ENCODE data around the gene NUMB. TPM values are rescaled to one million over a fixed set of nuclear protein-coding genes. Genes with fewer than 3 reads are reported as not detected.
A peak's percentile ranks its signal among the peaks of the same experiment; 100 is the strongest.

Gene NUMB
- total RNA-seq, 4 donors from 2014 or later: 105 to 125 (median 117) TPM

DNA sequence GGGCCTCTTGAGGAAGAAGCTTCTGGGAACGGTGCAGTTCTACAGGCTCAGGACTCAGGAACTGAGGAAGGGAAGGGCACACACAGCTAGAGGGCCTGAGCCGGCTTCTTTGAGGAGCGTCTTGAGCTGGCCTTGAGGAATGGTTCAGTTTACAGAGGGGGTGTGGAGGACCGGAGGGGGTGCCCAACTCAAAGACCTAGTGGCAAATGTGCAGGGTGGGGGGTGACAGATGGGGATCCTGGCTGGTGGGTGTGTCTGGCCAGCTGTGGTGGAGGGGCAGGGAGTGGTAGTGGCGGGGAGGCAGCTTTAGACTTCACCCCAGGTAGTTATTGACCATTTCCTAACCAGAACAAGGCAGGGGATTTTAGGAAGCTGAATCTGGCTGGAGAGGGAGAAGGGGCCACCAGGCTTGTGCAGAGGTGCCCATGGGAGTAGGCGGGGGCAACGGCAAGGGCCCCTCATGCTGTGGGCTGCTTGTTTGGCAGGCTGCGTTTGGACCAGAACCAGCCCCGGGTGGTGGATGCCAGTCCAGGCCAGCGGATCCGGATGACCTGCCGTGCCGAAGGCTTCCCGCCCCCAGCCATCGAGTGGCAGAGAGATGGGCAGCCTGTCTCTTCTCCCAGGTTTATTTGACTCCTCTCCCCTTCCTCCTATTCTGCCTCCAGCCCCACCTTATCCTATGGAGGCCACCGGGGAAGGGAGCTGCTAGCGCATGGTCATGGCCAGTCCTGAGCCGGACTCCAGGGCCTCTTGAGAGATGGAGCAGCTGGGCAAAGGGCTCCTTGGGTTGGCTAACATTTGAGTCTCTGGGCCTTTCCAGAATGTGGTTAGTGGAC, 193.2 kb downstream of the NUMB start:
- no peaks in the 10 kb centered on the region for H3K36me3 ChIP-seq

DNA sequence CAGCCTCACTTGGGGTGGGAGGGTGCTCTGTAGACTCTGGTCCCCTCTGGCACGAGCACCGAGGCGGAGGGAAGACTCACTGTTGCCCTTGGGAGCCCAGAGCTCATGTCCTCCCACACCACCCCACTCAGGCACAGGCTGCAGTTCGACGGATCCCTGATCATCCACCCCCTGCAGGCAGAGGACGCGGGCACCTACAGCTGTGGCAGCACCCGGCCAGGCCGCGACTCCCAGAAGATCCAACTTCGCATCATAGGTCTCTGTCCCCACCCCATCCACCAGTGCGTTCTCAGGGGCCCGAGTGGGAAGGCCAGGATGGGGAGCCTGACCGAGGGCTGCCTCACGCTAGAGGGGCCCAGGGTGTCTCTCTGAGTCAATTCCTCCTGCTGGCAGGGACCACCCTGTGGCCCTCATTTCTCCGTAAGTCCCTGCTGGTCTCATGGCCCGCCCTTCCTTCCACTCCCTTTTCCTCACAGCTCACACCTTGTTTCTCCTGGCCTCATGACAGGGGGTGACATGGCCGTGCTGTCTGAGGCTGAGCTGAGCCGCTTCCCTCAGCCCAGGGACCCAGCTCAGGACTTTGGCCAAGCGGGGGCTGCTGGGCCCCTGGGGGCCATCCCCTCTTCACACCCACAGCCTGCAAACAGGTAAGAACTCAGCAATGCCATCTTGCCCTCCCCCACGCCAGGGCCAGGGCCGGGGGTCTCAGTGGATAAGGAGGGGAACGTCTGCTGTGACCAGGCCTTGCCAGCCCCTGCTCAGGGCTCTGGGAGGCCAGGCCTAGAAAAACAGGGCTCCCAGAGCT, 194.1 kb downstream of the NUMB start:
- H3K27me3 ChIP-seq: no peaks in the 10 kb centered on the region
- TF ChIP-seq, protein P1, sequence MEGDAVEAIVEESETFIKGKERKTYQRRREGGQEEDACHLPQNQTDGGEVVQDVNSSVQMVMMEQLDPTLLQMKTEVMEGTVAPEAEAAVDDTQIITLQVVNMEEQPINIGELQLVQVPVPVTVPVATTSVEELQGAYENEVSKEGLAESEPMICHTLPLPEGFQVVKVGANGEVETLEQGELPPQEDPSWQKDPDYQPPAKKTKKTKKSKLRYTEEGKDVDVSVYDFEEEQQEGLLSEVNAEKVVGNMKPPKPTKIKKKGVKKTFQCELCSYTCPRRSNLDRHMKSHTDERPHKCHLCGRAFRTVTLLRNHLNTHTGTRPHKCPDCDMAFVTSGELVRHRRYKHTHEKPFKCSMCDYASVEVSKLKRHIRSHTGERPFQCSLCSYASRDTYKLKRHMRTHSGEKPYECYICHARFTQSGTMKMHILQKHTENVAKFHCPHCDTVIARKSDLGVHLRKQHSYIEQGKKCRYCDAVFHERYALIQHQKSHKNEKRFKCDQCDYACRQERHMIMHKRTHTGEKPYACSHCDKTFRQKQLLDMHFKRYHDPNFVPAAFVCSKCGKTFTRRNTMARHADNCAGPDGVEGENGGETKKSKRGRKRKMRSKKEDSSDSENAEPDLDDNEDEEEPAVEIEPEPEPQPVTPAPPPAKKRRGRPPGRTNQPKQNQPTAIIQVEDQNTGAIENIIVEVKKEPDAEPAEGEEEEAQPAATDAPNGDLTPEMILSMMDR (IDR thresholded peaks at IDR 0.05): no peak
- no peak for TF ChIP-seq POLR2A (IDR thresholded peaks at IDR 0.05)
- no peaks in the 10 kb centered on the region for H3K36me3 ChIP-seq
- H3K27ac ChIP-seq: no peak overlapping the region
- peak in 1 of 3 donors; percentile 41 for DNase-seq
- H3K4me1 ChIP-seq: no peaks in the 10 kb centered on the region
- H3K9me3 ChIP-seq: no peaks in the 10 kb centered on the region
- H3K4me3 ChIP-seq: no peak overlapping the region

More for the DNA sequence above, 193.2 kb downstream of the NUMB start:
- Histone ChIP-seq H3K9me3 (no peaks in the 10 kb centered on the region), H3K4me1 (peaks cover 0 to 6% (median 0%) of the 10 kb centered on the region in 4 donors), H3K27me3 (no peaks in the 10 kb centered on the region), H3K27ac (no peak overlapping the region), H3K4me3 (no peak overlapping the region)
- DNase-seq: no peak
- no peak for TF ChIP-seq POLR2A (IDR thresholded peaks at IDR 0.05)
- TF ChIP-seq, protein P1 (IDR thresholded peaks at IDR 0.05): no peak

DNA sequence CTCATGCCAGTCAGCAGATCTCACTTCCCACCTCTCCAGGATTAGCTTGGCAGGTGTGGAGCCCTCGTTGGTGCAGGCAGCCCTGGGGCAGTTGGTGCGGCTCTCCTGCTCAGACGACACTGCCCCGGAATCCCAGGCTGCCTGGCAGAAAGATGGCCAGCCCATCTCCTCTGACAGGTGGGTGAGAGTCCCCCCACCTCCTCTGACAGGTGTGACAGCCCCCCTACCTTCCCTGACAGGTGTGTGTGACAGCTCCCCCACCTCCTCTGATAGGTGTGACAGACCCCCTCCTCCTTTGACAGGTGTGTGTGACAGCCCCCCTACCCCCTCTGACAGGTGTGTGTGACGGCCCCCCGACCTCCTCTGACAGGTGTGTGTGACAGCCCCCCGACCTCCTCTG, 194.7 kb downstream of the NUMB start:
- Histone ChIP-seq H3K9me3 (no peaks in the 10 kb centered on the region), H3K27me3 (no peaks in the 10 kb centered on the region), H3K27ac (no peak overlapping the region), H3K4me3 (no peak overlapping the region), H3K4me1 (no peaks in the 10 kb centered on the region), H3K36me3 (no peaks in the 10 kb centered on the region)
- TF ChIP-seq, protein P1 (IDR thresholded peaks at IDR 0.05): no peak
- TF ChIP-seq POLR2A (IDR thresholded peaks at IDR 0.05): no peak
- no peak for DNase-seq

DNA sequence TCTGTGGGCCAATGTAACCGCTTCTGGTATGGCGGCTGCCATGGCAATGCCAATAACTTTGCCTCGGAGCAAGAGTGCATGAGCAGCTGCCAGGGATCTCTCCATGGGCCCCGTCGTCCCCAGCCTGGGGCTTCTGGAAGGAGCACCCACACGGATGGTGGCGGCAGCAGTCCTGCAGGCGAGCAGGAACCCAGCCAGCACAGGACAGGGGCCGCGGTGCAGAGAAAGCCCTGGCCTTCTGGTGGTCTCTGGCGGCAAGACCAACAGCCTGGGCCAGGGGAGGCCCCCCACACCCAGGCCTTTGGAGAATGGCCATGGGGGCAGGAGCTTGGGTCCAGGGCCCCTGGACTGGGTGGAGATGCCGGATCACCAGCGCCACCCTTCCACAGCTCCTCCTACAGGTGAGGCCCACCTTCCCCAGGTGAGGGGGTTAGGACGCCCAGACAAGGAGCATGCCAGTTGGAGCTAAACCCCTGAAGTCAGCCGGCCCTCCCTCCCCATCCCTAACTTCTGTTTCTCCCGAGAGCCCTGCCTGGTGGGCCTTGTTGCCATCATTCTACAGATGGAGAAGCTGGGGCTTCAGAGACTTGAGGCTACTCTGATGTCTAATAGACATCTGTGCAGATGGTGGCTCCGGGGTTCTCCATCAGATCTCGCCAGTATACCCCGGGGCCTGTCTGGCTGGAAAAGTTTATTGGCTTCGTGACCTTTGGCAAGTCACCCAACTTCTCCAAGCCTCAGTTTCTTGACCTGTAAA, 195.7 kb downstream of the NUMB start:
- DNase-seq: peak in 1 of 3 donors; percentile 33
- no peaks in the 10 kb centered on the region for H3K4me1 ChIP-seq
- no peak overlapping the region for H3K4me3 ChIP-seq
- H3K27ac ChIP-seq: no peak overlapping the region
- H3K27me3 ChIP-seq: no peaks in the 10 kb centered on the region
- no peaks in the 10 kb centered on the region for H3K36me3 ChIP-seq
- TF ChIP-seq POLR2A (IDR thresholded peaks at IDR 0.05): no peak
- TF ChIP-seq, protein P1 (IDR thresholded peaks at IDR 0.05): no peak
- no peaks in the 10 kb centered on the region for H3K9me3 ChIP-seq
